ENCODE data around the gene PRDM12.

- TF ChIP-seq, protein P1, sequence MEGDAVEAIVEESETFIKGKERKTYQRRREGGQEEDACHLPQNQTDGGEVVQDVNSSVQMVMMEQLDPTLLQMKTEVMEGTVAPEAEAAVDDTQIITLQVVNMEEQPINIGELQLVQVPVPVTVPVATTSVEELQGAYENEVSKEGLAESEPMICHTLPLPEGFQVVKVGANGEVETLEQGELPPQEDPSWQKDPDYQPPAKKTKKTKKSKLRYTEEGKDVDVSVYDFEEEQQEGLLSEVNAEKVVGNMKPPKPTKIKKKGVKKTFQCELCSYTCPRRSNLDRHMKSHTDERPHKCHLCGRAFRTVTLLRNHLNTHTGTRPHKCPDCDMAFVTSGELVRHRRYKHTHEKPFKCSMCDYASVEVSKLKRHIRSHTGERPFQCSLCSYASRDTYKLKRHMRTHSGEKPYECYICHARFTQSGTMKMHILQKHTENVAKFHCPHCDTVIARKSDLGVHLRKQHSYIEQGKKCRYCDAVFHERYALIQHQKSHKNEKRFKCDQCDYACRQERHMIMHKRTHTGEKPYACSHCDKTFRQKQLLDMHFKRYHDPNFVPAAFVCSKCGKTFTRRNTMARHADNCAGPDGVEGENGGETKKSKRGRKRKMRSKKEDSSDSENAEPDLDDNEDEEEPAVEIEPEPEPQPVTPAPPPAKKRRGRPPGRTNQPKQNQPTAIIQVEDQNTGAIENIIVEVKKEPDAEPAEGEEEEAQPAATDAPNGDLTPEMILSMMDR (IDR thresholded peaks at IDR 0.05; ENCODE audit: borderline replicate concordance, extremely low read depth, low read length, poor library complexity, severe bottlenecking), result no peak
- TF ChIP-seq EZH2 (IDR thresholded peaks at IDR 0.05; ENCODE audit: borderline replicate concordance, low read depth, low read length, severe bottlenecking), result no peak
These were observed 32.9 kb upstream of the PRDM12 start for GRCh38 chr9:130631331-130632080.

Measured in DND-41 (cell line).